Activated CD4-positive, alpha-beta T cell treated with anti-CD3 and anti-CD28 coated beads, Interleukin-2, amount 10 ng/mL, durations not matched to agents 7 days and 5 days (primary cell): ENCODE results near the gene PHF20. TPM values are rescaled to one million over a fixed set of nuclear protein-coding genes. Genes with fewer than 3 reads are reported as not detected.
A peak's percentile ranks its signal among the peaks of the same experiment; 100 is the strongest.
"Not testable (repeated sequence)": the region's sequence is repeated elsewhere in the genome, so short reads cannot be mapped to it uniquely, and the experiment has no call there.

ENCODE experiments used
- CTCF ChIA-PET: fragments of 350-600 bp; sonication (Branson Sonifier 250); formaldehyde crosslinking; loops from one replicate; lab custom pipeline; 2021; ENCODE audit warnings: antibody characterized with exemption; lab: Charles Lee
- POLR2A ChIA-PET: fragments of 350-600 bp; sonication (Branson Sonifier 250); formaldehyde crosslinking; loops from one replicate; lab custom pipeline; 2021; ENCODE audit warnings: antibody characterized with exemption; lab: Charles Lee
- DNase-seq: peaks from one replicate; pipeline ENCODE4 v3.0.0-alpha.2; 2020
- H3K27ac Mint-ChIP-seq: one replicate; pipeline ENCODE4 v1.8.0; 2021; ENCODE audit warnings: mild to moderate bottlenecking, moderate library complexity, mixed read lengths
- H3K27me3 Mint-ChIP-seq: one replicate; pipeline ENCODE4 v1.8.0; 2021; ENCODE audit warnings: mixed read lengths
- H3K36me3 Mint-ChIP-seq: one replicate; pipeline ENCODE4 v1.8.0; 2021; ENCODE audit warnings: low read depth, mixed read lengths
- H3K4me1 Mint-ChIP-seq: one replicate; pipeline ENCODE4 v1.8.0; 2021; ENCODE audit warnings: mixed read lengths
- H3K4me3 Mint-ChIP-seq: one replicate; pipeline ENCODE4 v1.8.0; 2021; ENCODE audit warnings: mild to moderate bottlenecking, moderate library complexity, mixed read lengths
- H3K9me3 Mint-ChIP-seq: one replicate; pipeline ENCODE4 v1.8.0; 2021; ENCODE audit warnings: mixed read lengths
- total RNA-seq, 2 experiments: library from RNA; stranded (reverse); gene quantifications; one replicate each; pipeline ENCODE4 v1.2.3, GENCODE V29; 2021

Gene PHF20
- total RNA-seq, 2 experiments from 2014 or later, result 47.8 to 49.0 TPM

GRCh38 chr20:35984382-35984781, 212.6 kb downstream of the PHF20 start:
- Mint-ChIP-seq H3K27me3 (peaks cover 2% of the 10 kb centered on the region), H3K4me3 (no peak overlapping the region), H3K36me3 (no peaks in the 10 kb centered on the region), H3K27ac (no peak overlapping the region), H3K4me1 (no peaks in the 10 kb centered on the region), H3K9me3 (no peaks in the 10 kb centered on the region)
- POLR2A ChIA-PET, result no interaction called here
- DNase-seq, result no peak
- CTCF ChIA-PET, result interaction anchor here (1.9 kb wide), 1 partner anchor 30 kb away, joined by 5 read pairs; the partner anchor contains the start of gene SCAND1

- Mint-ChIP-seq H3K27me3 (peaks cover 7% of the 10 kb centered on the region), H3K36me3 (no peaks in the 10 kb centered on the region), H3K27ac (no peak overlapping the region), H3K4me3 (no peak overlapping the region), H3K9me3 (no peaks in the 10 kb centered on the region), H3K4me1 (no peaks in the 10 kb centered on the region)
- ChIA-PET CTCF (interaction anchor here (0.7 kb wide), 1 partner anchor 1215 kb away, joined by 3 read pairs; no protein-coding TSS in a partner anchor), POLR2A (no interaction called here)
- no peak for DNase-seq
Measured at GRCh38 chr20:35985806-35986205, 214.0 kb downstream of the PHF20 start.

- Mint-ChIP-seq H3K27me3 (peaks cover 10% of the 10 kb centered on the region), H3K4me3 (no peak overlapping the region), H3K9me3 (no peaks in the 10 kb centered on the region), H3K36me3 (no peaks in the 10 kb centered on the region), H3K4me1 (peaks cover 4% of the 10 kb centered on the region), H3K27ac (no peak overlapping the region)
- POLR2A ChIA-PET, result no interaction called here
- DNase-seq, result no peak
- CTCF ChIA-PET, result no interaction called here
Measured at GRCh38 chr20:35988910-35989463, 217.2 kb downstream of the PHF20 start.

GRCh38 chr20:35991142-35991771, 219.4 kb downstream of the PHF20 start:
- Mint-ChIP-seq H3K27ac (no peak overlapping the region), H3K9me3 (no peaks in the 10 kb centered on the region), H3K27me3 (peaks cover 10% of the 10 kb centered on the region), H3K4me3 (no peak overlapping the region), H3K4me1 (peaks cover 4% of the 10 kb centered on the region), H3K36me3 (no peaks in the 10 kb centered on the region)
- peak; percentile 19 for DNase-seq
- ChIA-PET POLR2A (interaction anchor here (0.8 kb wide), 1 partner anchor 107 kb away, joined by 3 read pairs; no protein-coding TSS in a partner anchor), CTCF (interaction anchor here (1.0 to 4.5 kb wide), 7 partner anchors 10 to 448 kb away, joined by 3 to 32 read pairs (median 6); partner anchors contain the start of gene SCAND1)

- POLR2A ChIA-PET, result interaction anchor here (0.6 to 1.7 kb wide), 3 partner anchors 12 to 146 kb away, joined by 3 to 4 read pairs (median 4); no protein-coding TSS in a partner anchor
- CTCF ChIA-PET, result interaction anchor here (0.5 to 4.5 kb wide), 25 partner anchors 10 to 1224 kb away, joined by 3 to 32 read pairs (median 4); partner anchors contain the start of gene SCAND1
- peaks cover 4% of the 10 kb centered on the region for H3K4me1 Mint-ChIP-seq
- H3K9me3 Mint-ChIP-seq, result no peaks in the 10 kb centered on the region
- H3K27me3 Mint-ChIP-seq, result peaks cover 10% of the 10 kb centered on the region
- H3K36me3 Mint-ChIP-seq, result no peaks in the 10 kb centered on the region
- H3K27ac Mint-ChIP-seq, result no peak overlapping the region
- H3K4me3 Mint-ChIP-seq, result no peak overlapping the region
- peak; percentile 59 for DNase-seq
Measured at GRCh38 chr20:35992713-35993335, 221.0 kb downstream of the PHF20 start.

- ChIA-PET POLR2A (no interaction called here), CTCF (interaction anchor here (0.6 to 4.5 kb wide), 8 partner anchors 41 to 872 kb away, joined by 3 to 17 read pairs (median 4); partner anchors contain the start of gene SCAND1)
- peaks cover 4% of the 10 kb centered on the region for H3K4me1 Mint-ChIP-seq
- peak; percentile 86 for DNase-seq
- H3K36me3 Mint-ChIP-seq, result no peaks in the 10 kb centered on the region
- no peak overlapping the region for H3K27ac Mint-ChIP-seq
- H3K27me3 Mint-ChIP-seq, result peaks cover 5% of the 10 kb centered on the region
- H3K9me3 Mint-ChIP-seq, result no peaks in the 10 kb centered on the region
- H3K4me3 Mint-ChIP-seq, result no peak overlapping the region
Measured at GRCh38 chr20:35994994-35995453, 223.2 kb downstream of the PHF20 start.

GRCh38 chr20:35996492-35996891, 224.7 kb downstream of the PHF20 start:
- H3K27me3 Mint-ChIP-seq, H3K27ac Mint-ChIP-seq, H3K36me3 Mint-ChIP-seq, H3K4me3 Mint-ChIP-seq, H3K4me1 Mint-ChIP-seq, DNase-seq, POLR2A ChIA-PET, H3K9me3 Mint-ChIP-seq: not testable (repeated sequence)
- CTCF ChIA-PET, result interaction anchor here (1.3 kb wide), 1 partner anchor 142 kb away, joined by 4 read pairs; no protein-coding TSS in a partner anchor

Other genes starting within 250 kb of the PHF20 start
- not detected for gene C20orf173, start 242.4 kb upstream of the PHF20 start, total RNA-seq
- 100 to 1,000 TPM; 152 to 165 TPM for gene ERGIC3, start 229.9 kb upstream of the PHF20 start, total RNA-seq
- gene SPAG4, start 156.2 kb upstream of the PHF20 start, total RNA-seq, result 1 to 10 TPM; 1.7 to 1.9 TPM
- 100 to 1,000 TPM; 252 to 256 TPM for gene CPNE1, start 107.1 kb upstream of the PHF20 start, total RNA-seq
- gene RBM12, start 107.1 kb upstream of the PHF20 start, total RNA-seq, result 100 to 1,000 TPM; 121 to 127 TPM
- gene NFS1, start 72.7 kb upstream of the PHF20 start, total RNA-seq, result 10 to 100 TPM; 33.2 to 36.6 TPM
- gene ROMO1, start 72.6 kb upstream of the PHF20 start, total RNA-seq, result 100 to 1,000 TPM in 1 of 2 experiments, 10 to 100 TPM in 1; 55.0 to 103 TPM
- gene RBM39, start 29.8 kb upstream of the PHF20 start, total RNA-seq, result 100 to 1,000 TPM; 374 to 396 TPM
- gene SCAND1, start 182.5 kb downstream of the PHF20 start, total RNA-seq, result 10 to 100 TPM; 48.6 to 63.6 TPM
- 1 to 10 TPM; 4.0 to 5.0 TPM for gene CNBD2, start 196.6 kb downstream of the PHF20 start, total RNA-seq